GM18498 (cell line): Measurements from ENCODE around the gene CD99L2.
"Not testable (repeated sequence)": the region's sequence is repeated elsewhere in the genome, so short reads cannot be mapped to it uniquely, and the experiment has no call there.

Source experiments
- ATAC-seq: cut with Tn5 transposase; IDR thresholded peaks from one replicate; pipeline ENCODE4 v1.9.1; 2021; ENCODE audit warnings: mild to moderate bottlenecking, moderate library complexity; ENCODE audit not compliant: unreplicated experiment

Gene CD99L2

GRCh38 chrX:150897421-150898320 lies 797 bp downstream of the CD99L2 start:
- no peak for ATAC-seq

GRCh38 chrX:150896632-150897031 lies 1.8 kb downstream of the CD99L2 start:
- ATAC-seq = no peak

DNA sequence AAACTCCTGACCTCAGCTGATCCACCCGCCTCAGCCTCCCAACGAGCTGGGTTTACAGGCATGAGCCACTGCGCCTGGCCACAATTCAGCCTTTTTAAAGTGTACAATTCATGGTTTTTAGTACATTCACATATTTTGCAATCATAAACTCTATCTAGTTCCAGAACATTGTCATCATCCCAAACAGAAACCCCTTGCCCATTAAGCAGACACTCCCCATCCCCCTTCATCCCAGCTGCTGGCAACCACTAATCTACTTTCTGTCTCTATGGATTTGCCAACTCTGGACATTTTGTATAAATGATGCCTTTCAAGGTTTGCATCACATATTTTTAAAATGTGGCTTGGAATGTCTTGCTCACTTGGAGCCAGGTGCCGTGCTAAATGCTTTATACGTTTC lies 4.5 kb downstream of the CD99L2 start:
- no peak for ATAC-seq

DNA sequence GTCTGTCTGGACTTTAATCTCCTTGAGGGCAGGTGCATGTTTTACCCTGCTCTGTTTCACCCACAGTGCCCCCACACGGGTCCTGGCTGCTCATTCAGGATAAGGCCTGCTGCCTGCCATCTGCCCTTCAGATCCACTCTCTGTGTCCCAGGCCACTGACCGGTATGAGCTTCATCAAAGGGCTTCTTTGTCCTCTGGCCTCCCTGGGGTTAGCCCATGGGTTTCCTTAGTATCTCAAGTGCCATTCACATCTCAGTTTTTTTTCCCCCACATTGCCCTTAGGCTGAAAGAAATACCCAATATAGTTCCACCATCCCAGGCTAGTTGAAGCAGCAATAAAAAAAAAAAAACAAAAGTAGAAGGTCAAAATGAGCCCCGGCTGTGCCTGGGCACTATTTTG lies 9.3 kb downstream of the CD99L2 start:
- no peak for ATAC-seq

DNA sequence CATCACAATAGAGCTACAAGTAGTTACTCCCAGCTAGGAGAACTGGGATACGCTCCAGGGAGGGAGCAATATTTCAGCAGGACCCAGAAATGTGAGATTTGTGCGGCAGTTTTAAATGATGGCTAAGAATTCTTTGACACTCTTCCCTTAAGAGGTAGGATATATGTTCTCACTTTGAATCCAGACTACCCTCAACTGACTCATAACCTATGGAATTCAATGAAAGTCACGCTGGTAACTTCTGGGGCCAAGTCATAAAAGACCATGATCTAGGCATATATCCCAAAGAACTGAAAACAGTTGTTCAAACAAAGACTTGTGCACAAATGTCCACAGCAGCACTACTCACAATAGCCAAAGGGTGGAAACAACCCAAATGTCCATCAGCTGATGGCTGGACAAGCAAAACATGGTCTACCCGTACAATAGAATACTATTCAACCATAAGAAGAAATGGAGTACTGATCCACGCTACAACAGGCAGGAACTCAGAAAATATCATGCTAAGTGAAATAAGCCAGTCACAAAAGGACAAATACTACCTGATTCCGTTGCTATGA lies 10.5 kb downstream of the CD99L2 start:
- ATAC-seq = no peak

GRCh38 chrX:150887268-150887667 lies 11.2 kb downstream of the CD99L2 start:
- ATAC-seq = not testable (repeated sequence)

DNA sequence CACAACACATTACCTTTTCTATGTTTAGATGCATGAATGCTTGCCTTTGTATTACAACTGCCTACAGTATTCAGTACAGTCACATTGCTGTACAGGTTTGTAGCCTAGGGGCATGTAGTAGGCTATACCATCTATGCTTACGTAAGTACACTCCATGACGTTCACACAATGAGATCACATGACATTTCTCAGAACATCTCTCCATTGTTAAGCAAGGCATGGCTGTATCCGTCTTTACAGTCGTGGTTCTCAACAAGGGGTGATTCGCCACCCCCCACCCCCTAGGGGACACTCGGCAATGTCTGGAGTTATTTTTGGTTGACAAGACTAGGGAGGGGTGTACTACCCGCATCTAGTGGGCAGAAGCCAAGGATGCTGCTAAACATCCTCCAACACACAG lies 12.1 kb downstream of the CD99L2 start:
- no peak for ATAC-seq

DNA sequence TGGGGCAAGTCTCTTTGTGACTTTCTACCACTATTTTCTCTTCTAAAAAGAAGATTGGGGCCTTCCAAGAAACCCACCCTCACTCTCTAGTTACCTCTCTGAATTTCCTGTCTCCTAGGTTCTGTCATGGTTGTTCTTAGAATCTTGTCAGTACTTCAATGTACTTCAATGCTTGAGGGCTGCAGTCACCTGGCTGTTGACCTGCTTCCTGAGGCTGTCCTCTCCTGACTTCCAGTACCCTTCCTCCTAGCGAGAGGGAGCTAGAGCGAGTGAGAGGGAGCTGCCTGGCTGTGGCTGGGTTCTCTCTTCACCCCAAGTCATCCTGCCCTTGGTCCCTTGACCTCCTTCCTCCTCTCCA lies 17.7 kb downstream of the CD99L2 start:
- ATAC-seq = peak; percentile 22

GRCh38 chrX:150879855-150880807 lies 18.3 kb downstream of the CD99L2 start:
- peak; percentile 89 for ATAC-seq

GRCh38 chrX:150875621-150876020 lies 22.8 kb downstream of the CD99L2 start:
- ATAC-seq = not testable (repeated sequence)

DNA sequence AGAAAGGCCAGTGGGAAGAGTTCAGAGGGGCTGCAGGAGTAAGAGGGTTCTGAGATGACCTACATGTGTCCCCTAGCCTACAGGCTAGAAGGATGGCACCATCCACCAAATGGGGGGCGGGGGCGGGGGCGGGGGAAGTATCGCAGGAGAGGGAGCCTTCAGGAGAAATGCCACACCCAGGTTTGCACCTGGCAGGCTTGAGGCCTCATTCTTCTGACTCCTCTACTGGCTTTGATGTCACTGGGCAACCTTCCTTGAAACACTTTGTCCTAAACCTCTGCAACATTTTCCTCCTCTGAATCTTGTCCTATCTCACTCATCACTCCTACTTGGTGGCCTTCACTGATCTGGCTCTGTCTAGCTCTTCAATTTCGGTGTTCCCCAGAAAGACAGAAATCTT lies 24.0 kb downstream of the CD99L2 start:
- no peak for ATAC-seq

- ATAC-seq = peak; percentile 77
These were observed 24.9 kb downstream of the CD99L2 start for GRCh38 chrX:150873616-150874015.

DNA sequence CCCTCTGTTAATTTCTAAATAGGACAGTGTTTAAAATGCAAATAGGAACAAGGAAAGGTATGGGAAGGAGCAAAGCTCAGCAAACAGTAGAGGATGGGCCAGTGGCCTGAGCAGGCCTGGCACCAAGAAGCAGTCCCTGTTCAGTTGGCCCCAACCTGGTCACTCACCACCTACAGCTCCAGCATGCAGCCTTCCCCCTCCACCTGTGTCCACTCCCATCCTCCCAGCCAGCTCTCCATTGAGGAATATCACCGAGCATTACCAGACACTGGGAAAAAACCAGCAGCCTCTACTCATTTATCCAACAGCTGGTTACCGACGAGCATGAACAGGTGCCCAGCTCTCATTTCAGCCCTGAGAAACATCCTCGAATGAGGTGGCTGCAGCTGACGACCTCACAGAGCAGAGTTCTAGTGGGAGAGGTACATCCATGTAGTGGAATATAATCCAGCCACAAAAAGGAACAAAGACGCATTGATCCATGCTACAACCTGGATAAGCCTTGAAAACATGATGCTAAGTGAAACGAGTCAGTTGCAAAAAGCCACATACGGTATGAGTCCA lies 25.6 kb downstream of the CD99L2 start:
- no peak for ATAC-seq

GRCh38 chrX:150871341-150871811 lies 27.1 kb downstream of the CD99L2 start:
- ATAC-seq = no peak

- ATAC-seq = no peak
These were observed 27.8 kb downstream of the CD99L2 start for GRCh38 chrX:150870487-150871340.

- no peak for ATAC-seq
These were observed 28.4 kb downstream of the CD99L2 start for GRCh38 chrX:150870029-150870428.

GRCh38 chrX:150869450-150869849 lies 29.0 kb downstream of the CD99L2 start:
- no peak for ATAC-seq

DNA sequence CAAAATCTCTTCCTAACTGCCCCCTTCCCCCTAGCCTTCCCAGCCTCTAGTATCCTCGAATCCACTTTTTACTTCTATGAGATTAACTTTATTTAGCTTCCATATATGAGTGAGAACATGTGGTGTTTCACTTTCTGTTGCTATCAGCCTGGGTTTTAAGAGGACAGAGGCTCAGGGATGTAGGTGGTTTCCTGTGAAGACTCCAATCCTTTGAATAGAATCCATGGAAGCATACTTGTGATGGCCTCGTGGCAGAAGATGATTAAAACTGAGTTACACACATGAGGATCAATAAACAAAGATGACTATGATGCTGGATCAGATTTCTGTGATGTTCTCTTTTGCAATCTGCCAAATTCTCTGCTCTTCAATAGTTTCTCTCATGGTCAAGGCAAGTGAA lies 29.8 kb downstream of the CD99L2 start:
- peak; percentile 53 for ATAC-seq

DNA sequence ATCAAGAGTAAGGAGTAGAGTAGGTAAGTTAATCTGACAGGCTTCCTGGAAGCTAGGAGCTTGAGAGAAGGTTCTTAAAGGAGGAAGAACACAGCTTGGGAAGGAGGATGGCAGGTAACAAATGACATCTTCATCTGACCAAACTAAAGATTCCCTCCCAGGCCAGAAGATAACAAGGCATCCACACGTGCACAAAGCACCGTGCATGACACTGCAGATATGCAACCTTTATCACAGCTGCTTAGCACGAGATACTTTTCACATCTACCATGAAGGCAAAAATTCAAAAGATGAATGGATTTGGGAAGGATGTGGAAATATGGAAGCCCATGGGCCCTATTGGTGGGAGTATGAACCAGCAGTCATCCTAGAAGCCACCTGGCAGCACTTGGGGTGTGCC lies 34.3 kb downstream of the CD99L2 start:
- ATAC-seq = no peak

GRCh38 chrX:150863191-150863590 lies 35.3 kb downstream of the CD99L2 start:
- ATAC-seq = no peak
